GM23338 (cell line): Measurements from ENCODE around the gene ATP10A. TPM values are rescaled to one million over a fixed set of nuclear protein-coding genes. Genes with fewer than 3 reads are reported as not detected.

Experiments
- ATAC-seq: fragments of 200-7000 bp; cut with Tn5 transposase; 3 replicates; pipeline ENCODE4 v1.9.1; 2020
- DNase-seq: peaks from one replicate; pipeline ENCODE4 v3.0.0-alpha.2; 2015; ENCODE audit warnings: low spot score
- H2AFZ ChIP-seq: fragments of 200-600 bp; sonication (generic); 2 replicates; pipeline ENCODE4 v1.8.0; 2016; ENCODE audit warnings: antibody characterized with exemption, mild to moderate bottlenecking, moderate library complexity
- H3F3A ChIP-seq: fragments of 200-600 bp; sonication (generic); replicated peaks from 2 replicates; pipeline ENCODE4 v1.8.0; 2017; ENCODE audit warnings: antibody characterized with exemption, mixed run types, low read depth
- H3K27ac ChIP-seq: fragments of 200-600 bp; sonication (generic); 2 replicates; pipeline ENCODE4 v1.6.1; 2016; ENCODE audit warnings: low read depth
- H3K27me3 ChIP-seq: fragments of 200-600 bp; sonication (generic); 2 replicates; pipeline ENCODE4 v1.8.0; 2016; ENCODE audit warnings: mild to moderate bottlenecking, mixed run types, moderate library complexity; ENCODE audit not compliant: insufficient read depth
- H3K36me3 ChIP-seq: fragments of 200-600 bp; sonication (generic); 2 replicates; pipeline ENCODE4 v1.8.0; 2016; ENCODE audit warnings: mild to moderate bottlenecking; ENCODE audit not compliant: insufficient read depth
- H3K4me1 ChIP-seq: fragments of 200-600 bp; sonication (generic); 2 replicates; pipeline ENCODE4 v1.8.0; 2016; ENCODE audit warnings: mild to moderate bottlenecking, moderate library complexity; ENCODE audit not compliant: insufficient read depth
- H3K4me2 ChIP-seq: fragments of 200-600 bp; sonication (generic); 2 replicates; pipeline ENCODE4 v1.7.1; 2017; ENCODE audit warnings: mixed run types
- H3K4me3 ChIP-seq: fragments of 200-600 bp; sonication (generic); 2 replicates; pipeline ENCODE4 v1.6.1; 2016; ENCODE audit warnings: mixed run types
- H3K79me2 ChIP-seq: fragments of 200-600 bp; sonication (generic); replicated peaks from 2 replicates; pipeline ENCODE4 v1.8.0; 2017; ENCODE audit warnings: mild to moderate bottlenecking; ENCODE audit not compliant: insufficient read depth
- H3K9me2 ChIP-seq: fragments of 200-600 bp; sonication (generic); 2 replicates; pipeline ENCODE4 v1.8.0; 2017; ENCODE audit not compliant: insufficient read depth
- H4K20me1 ChIP-seq: fragments of 200-600 bp; sonication (generic); replicated peaks from 2 replicates; pipeline ENCODE4 v1.8.0; 2017; ENCODE audit warnings: mild to moderate bottlenecking; ENCODE audit not compliant: insufficient read depth
- H3K27ac Mint-ChIP-seq: 2 replicates; pipeline ENCODE4 v1.8.0; 2020; ENCODE audit warnings: inconsistent platforms, mild to moderate bottlenecking, moderate library complexity, mixed read lengths
- H3K27me3 Mint-ChIP-seq: 3 replicates; pipeline ENCODE4 v1.8.0; 2022; ENCODE audit warnings: low read depth, mild to moderate bottlenecking, moderate library complexity, mixed read lengths, inconsistent platforms; ENCODE audit not compliant: insufficient read depth, poor library complexity
- H3K36me3 Mint-ChIP-seq: 3 replicates; pipeline ENCODE4 v1.8.0; 2021; ENCODE audit warnings: low read depth, mild to moderate bottlenecking, inconsistent platforms, moderate library complexity, mixed read lengths
- H3K4me1 Mint-ChIP-seq: 3 replicates; pipeline ENCODE4 v1.8.0; 2020; ENCODE audit warnings: mild to moderate bottlenecking, inconsistent platforms, mixed read lengths
- H3K4me3 Mint-ChIP-seq: 3 replicates; pipeline ENCODE4 v1.8.0; 2021; ENCODE audit warnings: moderate library complexity, mild to moderate bottlenecking, inconsistent platforms, mixed read lengths
- H3K9me3 Mint-ChIP-seq: 3 replicates; pipeline ENCODE4 v1.8.0; 2020; ENCODE audit warnings: moderate library complexity, mild to moderate bottlenecking, inconsistent platforms, mixed read lengths
- CREB1 ChIP-seq: fragments of 250-450 bp; sonication (Bioruptor Pico); IDR thresholded peaks from 2 replicates; pipeline ENCODE4 v1.5.0; 2020; ENCODE audit warnings: low read depth, mild to moderate bottlenecking, moderate library complexity
- ETS1 ChIP-seq: IDR thresholded peaks from 2 replicates; pipeline ENCODE4 v1.6.1; 2016; ENCODE audit warnings: antibody characterized with exemption
- EZH2 ChIP-seq: fragments of 200-600 bp; sonication (generic); IDR thresholded peaks from one replicate; pipeline ENCODE4 v1.8.0; 2017; ENCODE audit warnings: antibody characterized with exemption, mild to moderate bottlenecking, low read depth; ENCODE audit not compliant: unreplicated experiment
- JUNB ChIP-seq: IDR thresholded peaks from one replicate; pipeline ENCODE4 v1.6.1; 2016; ENCODE audit warnings: antibody characterized with exemption; ENCODE audit not compliant: unreplicated experiment
- NANOG ChIP-seq: IDR thresholded peaks from 2 replicates; pipeline ENCODE4 v1.6.1; 2016; ENCODE audit warnings: antibody characterized with exemption, borderline replicate concordance
- POLR2AphosphoS5 ChIP-seq: IDR thresholded peaks from 2 replicates; pipeline ENCODE4 v1.6.1; 2016; ENCODE audit warnings: antibody characterized with exemption, low read depth
- REST ChIP-seq: IDR thresholded peaks from one replicate; pipeline ENCODE4 v1.6.1; 2018; ENCODE audit warnings: antibody characterized with exemption; ENCODE audit not compliant: unreplicated experiment
- STAT1 ChIP-seq: IDR thresholded peaks from one replicate; pipeline ENCODE4 v1.6.1; 2016; ENCODE audit warnings: antibody characterized with exemption; ENCODE audit not compliant: unreplicated experiment
- ZNF114 ChIP-seq: fragments of 250-450 bp; sonication (Bioruptor Pico); IDR thresholded peaks from 2 replicates; pipeline ENCODE4 v1.5.0; 2020; ENCODE audit warnings: mild to moderate bottlenecking, moderate library complexity
- ZNF331 ChIP-seq: fragments of 250-450 bp; sonication (Bioruptor Pico); IDR thresholded peaks from 2 replicates; pipeline ENCODE4 v1.5.0; 2020; ENCODE audit warnings: low read depth, mild to moderate bottlenecking, moderate library complexity
- ZNF462 ChIP-seq: fragments of 250-450 bp; sonication (Bioruptor Pico); IDR thresholded peaks from 2 replicates; pipeline ENCODE4 v1.5.0; 2020; ENCODE audit warnings: mild to moderate bottlenecking, moderate library complexity
- polyA plus RNA-seq: library from polyadenylated mRNA; unstranded; fragments of >200 nt; fragmentation: Nextera tagmentation; extraction: Ambion mirVana; gene quantifications from 2 replicates; pipeline ENCODE4 v1.2.1, GENCODE V29; 2016
- total RNA-seq: library from RNA; depleted of rRNA; stranded (reverse); fragments of >200 nt; shearing (Covaris generic); gene quantifications from 2 replicates; pipeline ENCODE4 v1.2.3, GENCODE V29; 2014

ATP10A gene
- total and polyA plus RNA-seq, 2 experiments from 2014 or later = 0.36 to 5.6 TPM

GRCh38 chr15:25664761-25665160, 198.4 kb downstream of the ATP10A start:
- no peaks in the 10 kb centered on the region for H3K36me3 ChIP-seq
- Mint-ChIP-seq H3K27ac (no peak overlapping the region), H3K9me3 (no peaks in the 10 kb centered on the region), H3K4me3 (no peak overlapping the region), H3K36me3 (no peaks in the 10 kb centered on the region), H3K4me1 (peaks cover 41% of the 10 kb centered on the region), H3K27me3 (peaks cover 7% of the 10 kb centered on the region)
- H2AFZ ChIP-seq = no peak overlapping the region
- no peaks in the 10 kb centered on the region for H3K9me2 ChIP-seq
- H3K4me1 ChIP-seq = peaks cover 37% of the 10 kb centered on the region
- no peaks in the 10 kb centered on the region for H3F3A ChIP-seq
- H3K4me3 ChIP-seq = no peak overlapping the region
- H3K27me3 ChIP-seq = no peaks in the 10 kb centered on the region
- no peak for DNase-seq
- ATAC-seq = no peak
- TF ChIP-seq ZNF114 = no peak
- no peak for TF ChIP-seq EZH2
- TF ChIP-seq STAT1 = no peak
- TF ChIP-seq NANOG = no peak
- no peak for TF ChIP-seq ETS1
- no peaks in the 10 kb centered on the region for H3K79me2 ChIP-seq
- no peak overlapping the region for H3K27ac ChIP-seq
- H3K4me2 ChIP-seq = no peak overlapping the region
- H4K20me1 ChIP-seq = no peaks in the 10 kb centered on the region

GRCh38 chr15:25663515-25663914, 199.6 kb downstream of the ATP10A start:
- ATAC-seq (no peak), DNase-seq (no peak)
- H3K4me1 Mint-ChIP-seq = peaks cover 34% of the 10 kb centered on the region
- TF ChIP-seq STAT1 = no peak
- no peak for TF ChIP-seq ZNF331
- TF ChIP-seq ETS1 = no peak
- no peak for TF ChIP-seq REST
- no peak for TF ChIP-seq POLR2AphosphoS5
- no peak for TF ChIP-seq ZNF462 (CRISPR knock-in tag)
- TF ChIP-seq CREB1 = no peak
- no peak for TF ChIP-seq JUNB
- TF ChIP-seq EZH2 = no peak
- no peak for TF ChIP-seq NANOG

More at GRCh38 chr15:25663515-25663914, 199.6 kb downstream of the ATP10A start:
- Histone ChIP-seq H3K4me2 (no peak overlapping the region), H2AFZ (no peak overlapping the region), H3K4me3 (no peak overlapping the region), H4K20me1 (no peaks in the 10 kb centered on the region), H3K9me2 (no peaks in the 10 kb centered on the region), H3K27me3 (no peaks in the 10 kb centered on the region), H3K79me2 (no peaks in the 10 kb centered on the region), H3K4me1 (peaks cover 24% of the 10 kb centered on the region), H3K36me3 (no peaks in the 10 kb centered on the region), H3K27ac (no peak overlapping the region), H3F3A (no peaks in the 10 kb centered on the region)
- Mint-ChIP-seq H3K27ac (no peak overlapping the region), H3K36me3 (no peaks in the 10 kb centered on the region), H3K9me3 (no peaks in the 10 kb centered on the region), H3K27me3 (peaks cover 7% of the 10 kb centered on the region), H3K4me3 (no peak overlapping the region)
